Mesendoderm (in vitro differentiated cells): ENCODE data around the gene ATP4B.

Experiments used
- DNase-seq: peaks from one replicate; pipeline ENCODE4 v3.0.0; 2013
- H2AK5ac ChIP-seq: 2 replicates; pipeline ENCODE4 v1.6.1; 2013; ENCODE audit warnings: low read length, inconsistent platforms
- H2BK120ac ChIP-seq: 2 replicates; pipeline ENCODE4 v1.6.1; 2013; ENCODE audit warnings: low read depth, mild to moderate bottlenecking, low read length, moderate library complexity, mixed read lengths
- H2BK15ac ChIP-seq: replicated peaks from 2 replicates; pipeline ENCODE4 v1.6.1; 2013; ENCODE audit warnings: low read depth, mild to moderate bottlenecking, moderate library complexity
- H2BK5ac ChIP-seq: 2 replicates; pipeline ENCODE4 v1.6.1; 2013; ENCODE audit warnings: low read length, inconsistent platforms
- H3K18ac ChIP-seq: 2 replicates; pipeline ENCODE4 v1.6.1; 2013; ENCODE audit warnings: mild to moderate bottlenecking, low read length, mixed read lengths
- H3K23ac ChIP-seq: one replicate; pipeline ENCODE4 v1.6.1; 2013; ENCODE audit warnings: low read length
- H3K27ac ChIP-seq: 2 replicates; pipeline ENCODE4 v1.5.1; 2013; ENCODE audit warnings: low read depth, mild to moderate bottlenecking, inconsistent platforms, low read length, moderate library complexity
- H3K27me3 ChIP-seq: 2 replicates; pipeline ENCODE4 v1.6.1; 2013; ENCODE audit warnings: low read length, control low read depth, mild to moderate bottlenecking, inconsistent platforms; ENCODE audit not compliant: insufficient read depth, poor library complexity
- H3K36me3 ChIP-seq: 2 replicates; pipeline ENCODE4 v1.6.1; 2013; ENCODE audit warnings: low read length, inconsistent platforms; ENCODE audit not compliant: control insufficient read depth, insufficient read depth
- H3K4ac ChIP-seq: one replicate; pipeline ENCODE4 v1.6.1; 2013; ENCODE audit warnings: low read depth, mild to moderate bottlenecking, low read length, moderate library complexity
- H3K4me1 ChIP-seq: 2 replicates; pipeline ENCODE4 v1.6.1; 2013; ENCODE audit warnings: low read depth, low read length, inconsistent platforms; ENCODE audit not compliant: control insufficient read depth
- H3K4me2 ChIP-seq: 2 replicates; pipeline ENCODE4 v1.6.1; 2013; ENCODE audit warnings: low read length
- H3K4me3 ChIP-seq: 2 replicates; pipeline ENCODE4 v1.5.1; 2013; ENCODE audit warnings: mild to moderate bottlenecking, low read length
- H3K56ac ChIP-seq: one replicate; pipeline ENCODE4 v1.6.1; 2013; ENCODE audit warnings: low read length
- H3K79me1 ChIP-seq: 2 replicates; pipeline ENCODE4 v1.6.1; 2013; ENCODE audit warnings: low read length, inconsistent platforms
- H3K79me2 ChIP-seq: 2 replicates; pipeline ENCODE4 v1.6.1; 2013; ENCODE audit warnings: mild to moderate bottlenecking, low read length; ENCODE audit not compliant: control insufficient read depth, insufficient read depth
- H3K9ac ChIP-seq: 2 replicates; pipeline ENCODE4 v1.6.1; 2013; ENCODE audit warnings: low read length, inconsistent platforms
- H4K5ac ChIP-seq: one replicate; pipeline ENCODE4 v1.6.1; 2013; ENCODE audit warnings: low read length
- H4K8ac ChIP-seq: one replicate; pipeline ENCODE4 v1.6.1; 2013; ENCODE audit warnings: low read depth, mild to moderate bottlenecking, control low read depth, low read length, moderate library complexity
- WGBS: extraction: QIAGEN DNeasy Blood & Tissue Kit; methylation state at CpG from one replicate; pipeline ENCODE4 v1.1.7; 2013; ENCODE audit warnings: low lambda C conversion rate, missing lambda C conversion rate; ENCODE audit not compliant: insufficient coverage; ENCODE audit errors: extremely low coverage; 5-methylcytosine and 5-hydroxymethylcytosine counted together

ATP4B gene

DNA sequence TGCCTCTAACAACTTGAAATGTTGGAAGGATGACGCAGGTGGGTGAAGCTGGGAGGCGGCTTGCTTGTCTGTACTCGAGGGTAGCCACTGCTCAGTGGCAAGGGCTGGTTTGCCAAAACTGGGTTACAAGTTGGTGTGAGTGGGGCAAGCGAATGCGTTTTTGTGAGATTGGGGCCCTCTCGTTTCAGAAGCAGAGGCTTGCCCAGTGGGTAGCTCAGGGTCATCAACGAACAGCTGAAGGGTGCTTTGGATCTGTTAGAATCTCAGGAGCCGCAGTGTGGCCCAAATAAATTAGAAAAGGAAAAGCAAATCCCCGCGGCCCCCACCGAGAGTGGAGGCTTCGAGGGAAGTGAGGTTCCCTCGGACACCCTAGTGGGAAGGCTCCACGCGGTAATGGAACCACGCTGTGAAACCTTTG is 7.3 kb downstream of the ATP4B start:
- Histone ChIP-seq H2BK5ac (no peak overlapping the region), H3K4me3 (no peak overlapping the region), H4K5ac (no peak overlapping the region), H2BK120ac (no peak overlapping the region), H3K4me1 (peaks cover 4% of the 10 kb centered on the region), H2AK5ac (peak overlapping the region; percentile 49), H3K9ac (no peak overlapping the region), H3K23ac (no peak overlapping the region), H4K8ac (no peak overlapping the region), H3K4me2 (no peak overlapping the region), H3K4ac (no peak overlapping the region), H3K36me3 (no peaks in the 10 kb centered on the region), H2BK15ac (no peak overlapping the region), H3K56ac (no peak overlapping the region), H3K27ac (no peak overlapping the region), H3K18ac (no peak overlapping the region), H3K79me1 (no peaks in the 10 kb centered on the region), H3K27me3 (no peaks in the 10 kb centered on the region), H3K79me2 (no peaks in the 10 kb centered on the region)
- no CpG with 5 or more reads among the region's 16 CpGs for WGBS
- DNase-seq: no peak

DNA sequence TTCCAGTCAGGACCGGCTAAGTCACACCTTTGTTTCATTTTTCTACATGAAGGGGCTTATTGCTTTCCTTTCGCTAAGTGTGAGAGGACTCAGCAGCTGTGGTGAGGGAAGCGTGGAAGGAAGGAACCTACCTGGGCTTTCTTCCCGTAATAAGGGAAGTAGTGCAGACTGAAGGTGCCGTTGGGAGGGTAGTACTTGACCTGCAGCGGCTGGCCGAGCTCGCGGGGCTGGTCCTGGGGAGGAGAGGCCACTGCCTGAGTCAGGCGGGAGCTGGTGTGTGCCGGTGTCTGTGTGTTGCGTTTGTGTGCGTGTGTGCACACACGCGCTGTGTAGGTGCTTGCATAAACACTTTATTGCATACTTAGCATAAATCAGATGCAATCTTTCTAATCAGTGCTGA is 7.7 kb downstream of the ATP4B start:
- Histone ChIP-seq H4K5ac (no peak overlapping the region), H3K18ac (no peak overlapping the region)

DNA sequence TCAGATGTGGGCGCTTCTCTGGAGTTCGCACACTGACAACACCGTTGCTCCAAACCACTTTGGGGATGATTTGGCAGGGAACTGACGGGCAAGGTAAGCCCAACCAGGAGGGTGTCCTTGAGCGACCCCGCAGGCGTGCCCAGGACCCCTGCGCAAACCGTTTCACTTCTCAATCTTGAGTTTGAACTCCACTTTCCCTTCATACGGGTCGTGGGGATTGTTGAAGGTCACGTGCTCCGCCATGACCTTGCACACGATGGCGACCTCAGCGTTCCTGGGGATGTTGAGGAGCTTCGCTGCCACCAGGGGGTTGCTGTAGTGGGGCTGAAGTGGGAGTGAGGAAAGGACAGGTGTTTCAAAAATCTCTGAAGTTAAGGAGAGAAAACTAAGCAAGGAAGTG is 8.8 kb downstream of the ATP4B start:
- Histone ChIP-seq H2AK5ac (no peak overlapping the region), H3K56ac (no peak overlapping the region), H4K5ac (no peak overlapping the region), H2BK5ac (no peak overlapping the region), H3K27me3 (no peaks in the 10 kb centered on the region), H3K79me1 (no peaks in the 10 kb centered on the region), H2BK15ac (no peak overlapping the region), H3K18ac (no peak overlapping the region), H3K4me2 (no peak overlapping the region), H2BK120ac (no peak overlapping the region), H3K4ac (no peak overlapping the region), H4K8ac (no peak overlapping the region), H3K79me2 (no peaks in the 10 kb centered on the region), H3K9ac (no peak overlapping the region), H3K23ac (no peak overlapping the region), H3K36me3 (no peaks in the 10 kb centered on the region), H3K4me3 (no peak overlapping the region), H3K4me1 (peaks cover 4% of the 10 kb centered on the region), H3K27ac (no peak overlapping the region)
- DNase-seq: peak; percentile 37
- no CpG with 5 or more reads among the region's 17 CpGs for WGBS

More for the DNA sequence above, 7.7 kb downstream of the ATP4B start:
- Histone ChIP-seq H3K36me3 (no peaks in the 10 kb centered on the region), H3K9ac (no peak overlapping the region), H4K8ac (no peak overlapping the region), H3K4me1 (peaks cover 4% of the 10 kb centered on the region), H3K4me3 (no peak overlapping the region), H2BK15ac (no peak overlapping the region), H3K4ac (no peak overlapping the region), H2BK120ac (no peak overlapping the region), H3K4me2 (no peak overlapping the region), H2AK5ac (no peak overlapping the region), H3K23ac (no peak overlapping the region), H2BK5ac (no peak overlapping the region), H3K79me2 (no peaks in the 10 kb centered on the region), H3K27ac (no peak overlapping the region), H3K27me3 (no peaks in the 10 kb centered on the region), H3K79me1 (no peaks in the 10 kb centered on the region), H3K56ac (peak overlapping the region; percentile 11)
- WGBS: no CpG with 5 or more reads among the region's 15 CpGs
- no peak for DNase-seq

DNA sequence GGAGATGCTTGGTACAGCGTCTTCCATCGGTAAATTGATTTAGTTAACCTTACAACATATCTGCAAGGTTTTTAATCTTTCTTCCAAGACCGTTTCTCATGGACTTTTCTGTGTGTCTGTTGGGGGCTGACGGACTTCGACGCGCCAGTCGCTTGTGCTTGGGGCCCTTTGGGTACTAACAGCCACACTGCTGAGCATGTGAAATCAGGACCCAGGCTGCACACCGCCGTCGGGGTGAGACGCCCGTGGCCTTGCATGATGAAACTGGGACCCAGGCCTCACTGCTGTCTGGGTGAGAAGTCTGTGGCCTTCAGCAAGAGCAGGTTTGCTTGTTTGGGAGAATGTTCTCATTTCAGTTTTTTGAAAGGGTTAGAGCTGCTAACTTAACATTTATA is 9.8 kb downstream of the ATP4B start:
- H3K23ac ChIP-seq: no peak overlapping the region
- WGBS: no CpG with 5 or more reads among the region's 13 CpGs
- no peak overlapping the region for H2BK5ac ChIP-seq
- H3K27ac ChIP-seq: no peak overlapping the region
- H3K56ac ChIP-seq: no peak overlapping the region
- H4K8ac ChIP-seq: no peak overlapping the region
- DNase-seq: no peak
- H3K4me2 ChIP-seq: no peak overlapping the region
- H2BK15ac ChIP-seq: no peak overlapping the region
- no peaks in the 10 kb centered on the region for H3K79me1 ChIP-seq
- no peaks in the 10 kb centered on the region for H3K36me3 ChIP-seq
- H4K5ac ChIP-seq: no peak overlapping the region
- H3K4me1 ChIP-seq: no peaks in the 10 kb centered on the region
- no peaks in the 10 kb centered on the region for H3K79me2 ChIP-seq
- no peak overlapping the region for H3K4ac ChIP-seq
- H2BK120ac ChIP-seq: no peak overlapping the region
- no peak overlapping the region for H3K18ac ChIP-seq
- H3K4me3 ChIP-seq: no peak overlapping the region
- no peak overlapping the region for H2AK5ac ChIP-seq
- H3K27me3 ChIP-seq: no peaks in the 10 kb centered on the region
- no peak overlapping the region for H3K9ac ChIP-seq

DNA sequence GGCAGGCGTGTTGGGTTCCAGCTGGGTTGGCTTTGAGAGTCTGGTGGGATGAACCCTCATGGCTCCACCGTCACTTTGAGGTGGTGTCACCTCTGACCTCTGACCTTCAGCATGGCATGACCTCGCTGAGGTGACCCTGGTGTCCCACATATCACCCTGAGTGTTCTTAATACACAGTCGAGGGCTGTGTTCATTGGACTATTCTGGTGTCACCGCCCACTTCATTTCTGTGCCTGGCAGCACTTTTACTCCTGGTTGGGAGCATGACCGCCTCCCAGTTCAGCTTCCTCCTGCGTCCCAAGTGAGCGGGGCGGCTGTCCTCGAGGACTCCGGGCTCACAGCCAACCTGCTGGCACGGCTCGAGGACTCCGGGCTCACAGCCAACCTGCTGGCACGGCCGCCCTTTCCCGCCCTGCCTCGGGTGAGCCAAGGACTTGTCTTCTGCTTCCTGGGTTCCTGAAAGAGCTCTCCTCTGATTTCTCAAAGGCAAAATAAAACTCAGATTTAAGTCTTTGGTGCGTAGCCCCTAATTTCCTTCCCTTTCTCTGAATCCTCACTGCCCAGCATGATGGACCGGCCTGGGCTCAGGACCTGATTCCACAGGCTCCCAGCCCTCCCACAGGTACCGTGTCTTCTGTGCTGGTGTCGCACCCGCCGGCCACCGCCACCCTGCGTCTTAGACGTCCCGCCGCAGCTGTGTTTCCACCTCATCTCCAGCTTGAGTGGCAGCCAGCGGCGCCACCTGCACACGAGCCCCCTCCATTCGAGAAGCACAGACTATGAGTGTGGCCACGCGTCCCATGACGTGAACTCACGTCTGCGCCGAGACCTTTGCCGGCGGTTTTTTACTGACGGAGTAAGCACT is 10.4 kb downstream of the ATP4B start:
- Histone ChIP-seq H2BK120ac (no peak overlapping the region), H2AK5ac (no peak overlapping the region), H3K79me1 (no peaks in the 10 kb centered on the region), H3K56ac (no peak overlapping the region), H2BK15ac (no peak overlapping the region), H3K4me2 (no peak overlapping the region), H3K27me3 (no peaks in the 10 kb centered on the region), H4K5ac (no peak overlapping the region), H3K4ac (no peak overlapping the region), H3K23ac (no peak overlapping the region), H3K27ac (no peak overlapping the region), H3K18ac (no peak overlapping the region), H3K9ac (no peak overlapping the region), H4K8ac (no peak overlapping the region), H2BK5ac (no peak overlapping the region), H3K79me2 (no peaks in the 10 kb centered on the region), H3K36me3 (no peaks in the 10 kb centered on the region), H3K4me1 (no peaks in the 10 kb centered on the region), H3K4me3 (no peak overlapping the region)
- no peak for DNase-seq
- WGBS: no CpG with 5 or more reads among the region's 42 CpGs

DNA sequence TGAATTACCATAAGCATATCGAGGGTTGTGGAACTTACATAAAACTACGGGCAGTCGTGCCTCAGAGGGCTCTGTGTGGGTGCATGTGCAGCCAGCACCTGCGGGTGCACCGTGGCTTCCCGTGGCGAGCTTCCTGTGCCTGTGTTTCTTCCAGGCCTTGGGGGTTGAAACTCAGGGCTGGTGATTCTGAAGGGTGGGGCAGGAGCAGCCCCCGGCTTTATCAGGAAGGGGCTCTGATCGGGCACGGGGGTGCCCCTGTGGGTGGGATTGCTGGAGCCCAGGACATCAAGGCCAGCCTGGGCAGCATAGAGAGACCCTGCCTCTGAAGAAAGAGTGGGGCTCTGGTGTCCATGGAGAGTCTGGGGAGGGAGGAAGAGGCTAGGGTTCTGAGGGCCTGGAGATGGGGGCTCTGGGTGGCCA is 11.1 kb downstream of the ATP4B start:
- H3K36me3 ChIP-seq: no peaks in the 10 kb centered on the region
- no peaks in the 10 kb centered on the region for H3K27me3 ChIP-seq
- H3K23ac ChIP-seq: no peak overlapping the region
- H3K4me3 ChIP-seq: no peak overlapping the region
- H3K4me2 ChIP-seq: no peak overlapping the region
- H3K4ac ChIP-seq: no peak overlapping the region
- no peak overlapping the region for H2BK15ac ChIP-seq
- no peak overlapping the region for H2BK120ac ChIP-seq
- H3K56ac ChIP-seq: no peak overlapping the region
- H3K27ac ChIP-seq: no peak overlapping the region
- H2BK5ac ChIP-seq: no peak overlapping the region
- DNase-seq: no peak
- H3K79me1 ChIP-seq: no peaks in the 10 kb centered on the region
- H4K8ac ChIP-seq: no peak overlapping the region
- H3K4me1 ChIP-seq: no peaks in the 10 kb centered on the region
- H3K79me2 ChIP-seq: no peaks in the 10 kb centered on the region
- H4K5ac ChIP-seq: no peak overlapping the region
- WGBS: no CpG with 5 or more reads among the region's 10 CpGs
- no peak overlapping the region for H3K9ac ChIP-seq
- H2AK5ac ChIP-seq: no peak overlapping the region
- H3K18ac ChIP-seq: no peak overlapping the region
